Putamen (tissue), 1 donor: ENCODE results near the gene XRCC5.
A peak's percentile ranks its signal among the peaks of the same experiment; 100 is the strongest.

Experiments
- DNase-seq: peaks from one replicate; pipeline ENCODE4 v3.0.0-alpha.2; 2016; ENCODE audit warnings: low spot score

Gene XRCC5

GRCh38 chr2:216084547-216084946 is 24.6 kb upstream of the XRCC5 start:
- no peak for DNase-seq

GRCh38 chr2:216086207-216086893 is 22.8 kb upstream of the XRCC5 start:
- DNase-seq, result no peak

GRCh38 chr2:216090369-216090786 is 18.8 kb upstream of the XRCC5 start:
- no peak for DNase-seq

GRCh38 chr2:216092646-216093045 is 16.5 kb upstream of the XRCC5 start:
- DNase-seq, result no peak

- no peak for DNase-seq
Measured at GRCh38 chr2:216094701-216095100, 14.4 kb upstream of the XRCC5 start.

GRCh38 chr2:216098421-216099334 is 10.5 kb upstream of the XRCC5 start:
- DNase-seq, result no peak

- DNase-seq, result no peak
Measured at GRCh38 chr2:216101109-216101508, 8.0 kb upstream of the XRCC5 start.

- no peak for DNase-seq
Measured at GRCh38 chr2:216103213-216103612, 5.9 kb upstream of the XRCC5 start.

GRCh38 chr2:216104691-216105090 is 4.5 kb upstream of the XRCC5 start:
- peak; percentile 40 for DNase-seq

GRCh38 chr2:216107320-216107719 is 1.8 kb upstream of the XRCC5 start:
- DNase-seq, result no peak

- no peak for DNase-seq
Measured at GRCh38 chr2:216107760-216108159, 1.4 kb upstream of the XRCC5 start.

- DNase-seq, result no peak
Measured at GRCh38 chr2:216108310-216108966, 710 bp upstream of the XRCC5 start.

- DNase-seq, result no peak
Measured at GRCh38 chr2:216109962-216110614, 940 bp downstream of the XRCC5 start.

GRCh38 chr2:216110620-216111019 is 1.5 kb downstream of the XRCC5 start:
- no peak for DNase-seq

GRCh38 chr2:216111122-216111521 is 2.0 kb downstream of the XRCC5 start:
- DNase-seq, result no peak

GRCh38 chr2:216112926-216113325 is 3.8 kb downstream of the XRCC5 start:
- no peak for DNase-seq

GRCh38 chr2:216113572-216113971 is 4.4 kb downstream of the XRCC5 start:
- no peak for DNase-seq

- DNase-seq, result no peak
Measured at GRCh38 chr2:216114382-216114713, 5.2 kb downstream of the XRCC5 start.

- peak; percentile 98 for DNase-seq
Measured at GRCh38 chr2:216114714-216115531, 5.8 kb downstream of the XRCC5 start.

- no peak for DNase-seq
Measured at GRCh38 chr2:216116418-216116817, 7.3 kb downstream of the XRCC5 start.

- no peak for DNase-seq
Measured at GRCh38 chr2:216117561-216118340, 8.6 kb downstream of the XRCC5 start.
